Activated T-helper 17 cell treated with anti-CD3 and anti-CD28 coated beads, Interleukin-2, amount 50 U/mL, for 72 hours (primary cell): ENCODE measurements around the gene CRTC3. TPM values are rescaled to one million over a fixed set of nuclear protein-coding genes. Genes with fewer than 3 reads are reported as not detected.

Experiments
- ATAC-seq: fragments of 150-1000 bp; cut with Tn5 transposase; replicated peaks from 2 replicates; pipeline ENCODE4 v1.10.0; 2021; ENCODE audit warnings: mild to moderate bottlenecking, moderate library complexity
- H3K27ac Mint-ChIP-seq: one replicate; pipeline ENCODE4 v1.8.0; 2022; ENCODE audit warnings: mixed read lengths
- H3K27me3 Mint-ChIP-seq: one replicate; pipeline ENCODE4 v1.8.0; 2022; ENCODE audit warnings: mixed read lengths
- H3K36me3 Mint-ChIP-seq: one replicate; pipeline ENCODE4 v1.8.0; 2022; ENCODE audit warnings: low read depth, mild to moderate bottlenecking, mixed read lengths
- H3K4me1 Mint-ChIP-seq: one replicate; pipeline ENCODE4 v1.8.0; 2022; ENCODE audit warnings: mixed read lengths
- H3K4me3 Mint-ChIP-seq: one replicate; pipeline ENCODE4 v1.8.0; 2022; ENCODE audit warnings: mild to moderate bottlenecking, mixed read lengths
- H3K9me3 Mint-ChIP-seq: one replicate; pipeline ENCODE4 v1.8.0; 2022; ENCODE audit warnings: mixed read lengths
- total RNA-seq, 2 donors: library from RNA; stranded (reverse); gene quantifications; one replicate each; pipeline ENCODE4 v1.2.3, GENCODE V29; 2022

CRTC3 gene
- total RNA-seq, 2 donors from 2014 or later = 50.6 to 61.0 TPM

DNA sequence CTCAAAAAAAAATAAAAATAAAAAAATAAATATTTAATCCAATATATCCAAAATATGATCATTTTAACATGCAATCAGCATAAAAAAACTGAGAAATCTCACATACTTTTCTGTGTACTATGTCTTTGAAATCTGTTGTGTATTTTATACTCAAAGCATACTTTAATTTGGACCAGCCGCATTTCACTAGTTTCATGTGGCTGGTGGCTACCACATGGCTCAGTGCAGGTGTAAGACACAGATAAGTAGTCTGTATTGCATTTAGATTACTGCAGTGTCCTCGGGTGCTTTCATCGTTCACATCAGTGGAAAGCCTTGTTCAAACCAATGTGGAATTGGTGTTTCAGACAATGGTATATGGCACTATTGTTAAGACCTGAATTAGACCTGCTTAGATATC, 11.0 kb downstream of the CRTC3 start:
- Mint-ChIP-seq H3K4me1 (peaks cover 25% of the 10 kb centered on the region), H3K4me3 (peak overlapping the region; percentile 94), H3K36me3 (peaks cover 40% of the 10 kb centered on the region), H3K9me3 (no peaks in the 10 kb centered on the region), H3K27ac (no peak overlapping the region), H3K27me3 (no peaks in the 10 kb centered on the region)
- ATAC-seq = no peak

- H3K9me3 Mint-ChIP-seq = no peaks in the 10 kb centered on the region
- peaks cover 66% of the 10 kb centered on the region for H3K36me3 Mint-ChIP-seq
- H3K4me3 Mint-ChIP-seq = no peak overlapping the region
- peak; percentile 50 for ATAC-seq
- no peaks in the 10 kb centered on the region for H3K27me3 Mint-ChIP-seq
- peak overlapping the region; percentile 8 for H3K27ac Mint-ChIP-seq
- peaks cover 13% of the 10 kb centered on the region for H3K4me1 Mint-ChIP-seq
Observed at GRCh38 chr15:90545095-90545494, 15.4 kb downstream of the CRTC3 start.

GRCh38 chr15:90547540-90547939, 17.8 kb downstream of the CRTC3 start:
- Mint-ChIP-seq H3K36me3 (peaks cover 79% of the 10 kb centered on the region), H3K27ac (no peak overlapping the region), H3K4me1 (peaks cover 17% of the 10 kb centered on the region), H3K4me3 (no peak overlapping the region), H3K9me3 (no peaks in the 10 kb centered on the region), H3K27me3 (no peaks in the 10 kb centered on the region)
- ATAC-seq = no peak

DNA sequence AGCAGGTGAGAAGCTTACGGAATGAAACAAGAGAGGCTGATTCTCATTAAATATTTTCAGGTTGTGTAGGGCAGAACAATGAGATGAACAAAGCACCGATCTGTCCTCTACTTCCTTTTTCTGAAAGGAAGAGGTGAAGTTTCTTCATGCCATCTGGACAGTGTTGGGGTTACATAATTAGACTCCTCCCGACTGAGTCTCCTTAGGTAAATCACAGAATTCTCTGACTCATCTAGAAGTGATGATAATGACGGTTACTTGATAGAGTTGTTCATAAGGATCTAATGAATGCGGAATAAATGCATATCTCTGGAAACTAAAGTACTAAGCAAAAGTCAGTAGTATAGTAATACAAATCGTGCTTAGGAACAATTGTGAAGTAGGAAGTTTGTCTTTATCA, 21.2 kb downstream of the CRTC3 start:
- Mint-ChIP-seq H3K36me3 (peaks cover 75% of the 10 kb centered on the region), H3K9me3 (no peaks in the 10 kb centered on the region), H3K27ac (no peak overlapping the region), H3K4me1 (peaks cover 18% of the 10 kb centered on the region), H3K4me3 (no peak overlapping the region), H3K27me3 (no peaks in the 10 kb centered on the region)
- no peak for ATAC-seq

DNA sequence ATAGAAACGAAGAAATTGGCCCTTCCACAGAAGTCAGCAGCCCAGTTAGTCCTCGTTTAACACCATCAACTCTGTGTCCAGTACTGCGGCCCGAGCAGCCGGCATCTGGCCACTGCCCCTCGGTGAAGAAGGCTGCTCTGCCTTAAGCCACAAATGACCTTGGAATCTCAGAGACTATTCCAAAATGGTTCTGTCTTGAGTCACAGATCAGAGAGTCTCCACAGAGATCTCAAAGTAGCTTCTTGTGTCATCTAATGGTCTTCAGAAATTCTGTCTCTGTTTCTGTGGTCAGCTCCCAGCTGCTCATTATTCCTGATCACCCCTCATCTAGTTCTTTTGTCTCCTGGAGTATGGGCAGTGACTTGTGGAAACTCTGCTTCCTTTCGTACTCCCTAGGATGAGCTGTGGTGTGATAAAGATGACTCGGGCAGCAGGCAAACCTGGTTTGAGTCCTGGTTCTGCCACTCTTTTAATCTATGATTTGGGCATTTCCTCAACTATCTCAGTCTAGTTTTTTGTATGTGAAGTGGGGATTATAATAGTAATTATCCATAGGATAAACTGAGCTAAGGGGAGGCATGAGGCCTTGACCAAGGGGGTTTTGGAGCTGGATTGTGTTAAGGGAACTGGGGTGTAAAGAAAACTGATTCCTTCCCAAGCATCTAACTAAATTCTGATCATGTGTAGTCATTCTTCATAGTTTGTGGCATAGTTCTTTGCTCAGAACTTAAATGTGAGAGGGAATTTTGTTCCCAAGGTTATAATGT, 22.6 kb downstream of the CRTC3 start:
- no peaks in the 10 kb centered on the region for H3K9me3 Mint-ChIP-seq
- H3K27ac Mint-ChIP-seq = no peak overlapping the region
- H3K36me3 Mint-ChIP-seq = peaks cover 74% of the 10 kb centered on the region
- H3K4me1 Mint-ChIP-seq = peaks cover 20% of the 10 kb centered on the region
- ATAC-seq = no peak
- no peak overlapping the region for H3K4me3 Mint-ChIP-seq
- H3K27me3 Mint-ChIP-seq = no peaks in the 10 kb centered on the region

- Mint-ChIP-seq H3K9me3 (no peaks in the 10 kb centered on the region), H3K27ac (no peak overlapping the region), H3K27me3 (no peaks in the 10 kb centered on the region), H3K36me3 (peaks cover 69% of the 10 kb centered on the region), H3K4me3 (no peak overlapping the region), H3K4me1 (peaks cover 26% of the 10 kb centered on the region)
- no peak for ATAC-seq
Observed at GRCh38 chr15:90552929-90553211, 23.1 kb downstream of the CRTC3 start.

- Mint-ChIP-seq H3K27me3 (no peaks in the 10 kb centered on the region), H3K9me3 (no peaks in the 10 kb centered on the region), H3K27ac (no peak overlapping the region), H3K4me1 (peaks cover 29% of the 10 kb centered on the region), H3K36me3 (peaks cover 66% of the 10 kb centered on the region), H3K4me3 (no peak overlapping the region)
- no peak for ATAC-seq
Observed at GRCh38 chr15:90553248-90553745, 23.6 kb downstream of the CRTC3 start.

GRCh38 chr15:90557186-90558084, 27.7 kb downstream of the CRTC3 start:
- Mint-ChIP-seq H3K4me1 (peaks cover 50% of the 10 kb centered on the region), H3K36me3 (peaks cover 46% of the 10 kb centered on the region), H3K27me3 (no peaks in the 10 kb centered on the region), H3K4me3 (peak overlapping the region; percentile 10), H3K27ac (peak overlapping the region; percentile 18), H3K9me3 (no peaks in the 10 kb centered on the region)
- no peak for ATAC-seq

GRCh38 chr15:90558171-90558573, 28.4 kb downstream of the CRTC3 start:
- peaks cover 53% of the 10 kb centered on the region for H3K4me1 Mint-ChIP-seq
- ATAC-seq = no peak
- peak overlapping the region; percentile 18 for H3K27ac Mint-ChIP-seq
- H3K9me3 Mint-ChIP-seq = no peaks in the 10 kb centered on the region
- H3K27me3 Mint-ChIP-seq = no peaks in the 10 kb centered on the region
- H3K4me3 Mint-ChIP-seq = no peak overlapping the region
- peaks cover 38% of the 10 kb centered on the region for H3K36me3 Mint-ChIP-seq

DNA sequence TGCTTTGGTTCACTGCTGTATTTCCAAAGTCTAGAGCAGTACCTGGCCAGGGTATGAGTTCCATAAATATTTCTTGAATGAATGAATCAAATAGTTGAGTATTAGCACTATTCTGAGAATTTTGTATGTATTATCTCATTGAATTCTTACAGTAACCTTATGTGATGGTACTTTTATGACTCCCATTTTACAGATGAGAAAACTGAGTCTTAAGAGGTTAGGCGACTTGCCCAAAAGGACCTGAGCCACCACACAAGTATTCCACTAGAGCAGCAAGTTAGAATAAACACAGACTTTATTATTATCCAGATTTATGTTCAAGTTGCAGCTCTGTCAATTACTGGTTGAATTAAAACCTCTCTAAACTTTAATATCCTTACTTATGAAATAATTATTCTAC, 29.4 kb downstream of the CRTC3 start:
- H3K4me1 Mint-ChIP-seq = peaks cover 55% of the 10 kb centered on the region
- no peaks in the 10 kb centered on the region for H3K9me3 Mint-ChIP-seq
- H3K27ac Mint-ChIP-seq = no peak overlapping the region
- no peaks in the 10 kb centered on the region for H3K27me3 Mint-ChIP-seq
- peaks cover 37% of the 10 kb centered on the region for H3K36me3 Mint-ChIP-seq
- ATAC-seq = no peak
- H3K4me3 Mint-ChIP-seq = no peak overlapping the region

DNA sequence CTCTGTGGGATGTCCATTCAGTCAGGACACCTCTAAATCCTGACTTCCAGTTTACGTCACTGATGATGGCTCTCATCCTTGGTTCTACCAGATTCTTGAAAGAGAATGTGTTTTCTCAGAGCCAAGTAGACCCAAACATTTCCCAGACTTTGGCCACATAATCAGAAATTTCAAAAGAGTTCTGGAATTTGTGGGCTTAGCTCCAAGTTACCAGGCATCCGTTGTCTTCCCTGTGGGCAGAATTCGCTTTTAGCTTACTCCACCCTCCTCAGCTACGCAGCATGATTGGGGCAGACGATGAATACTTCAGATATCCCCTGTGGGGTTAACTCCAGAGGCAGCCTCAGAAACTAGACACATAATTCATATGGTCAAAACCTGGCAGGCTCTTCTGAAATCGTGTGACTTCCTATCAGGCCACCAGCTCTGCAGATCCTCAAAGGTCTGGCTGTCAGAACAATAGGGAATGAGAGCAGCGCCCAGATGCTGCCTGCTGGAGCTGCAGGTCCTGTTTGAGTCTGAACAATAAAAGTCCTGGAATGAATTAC, 30.6 kb downstream of the CRTC3 start:
- Mint-ChIP-seq H3K36me3 (peaks cover 37% of the 10 kb centered on the region), H3K9me3 (no peaks in the 10 kb centered on the region), H3K27ac (no peak overlapping the region), H3K27me3 (no peaks in the 10 kb centered on the region), H3K4me1 (peaks cover 64% of the 10 kb centered on the region), H3K4me3 (no peak overlapping the region)
- no peak for ATAC-seq

GRCh38 chr15:90561344-90562244, 31.9 kb downstream of the CRTC3 start:
- Mint-ChIP-seq H3K27ac (peak overlapping the region; percentile 66), H3K36me3 (peaks cover 32% of the 10 kb centered on the region), H3K27me3 (no peaks in the 10 kb centered on the region), H3K9me3 (no peaks in the 10 kb centered on the region), H3K4me1 (peaks cover 66% of the 10 kb centered on the region), H3K4me3 (peak overlapping the region; percentile 59)
- peak; percentile 84 for ATAC-seq

GRCh38 chr15:90562669-90563068, 32.9 kb downstream of the CRTC3 start:
- Mint-ChIP-seq H3K36me3 (peaks cover 28% of the 10 kb centered on the region), H3K4me3 (peak overlapping the region; percentile 59), H3K9me3 (no peaks in the 10 kb centered on the region)

GRCh38 chr15:90563463-90563862, 33.7 kb downstream of the CRTC3 start:
- peaks cover 25% of the 10 kb centered on the region for H3K36me3 Mint-ChIP-seq
- peaks cover 58% of the 10 kb centered on the region for H3K4me1 Mint-ChIP-seq
- H3K4me3 Mint-ChIP-seq = peak overlapping the region; percentile 56
- peak overlapping the region; percentile 75 for H3K27ac Mint-ChIP-seq
- no peaks in the 10 kb centered on the region for H3K9me3 Mint-ChIP-seq
- no peak for ATAC-seq
- no peaks in the 10 kb centered on the region for H3K27me3 Mint-ChIP-seq

More at GRCh38 chr15:90562669-90563068, 32.9 kb downstream of the CRTC3 start:
- no peak for ATAC-seq
- peak overlapping the region; percentile 66 for H3K27ac Mint-ChIP-seq
- peaks cover 59% of the 10 kb centered on the region for H3K4me1 Mint-ChIP-seq
- H3K27me3 Mint-ChIP-seq = no peaks in the 10 kb centered on the region
